HTR-8/SVneo (cell line): Measurements from ENCODE around the gene SHTN1.

Experiments
- DNase-seq: peaks from one replicate; pipeline ENCODE4 v3.0.0; 2011; ENCODE audit warnings: low spot score, mixed read lengths; ENCODE audit not compliant: insufficient read length
- FAIRE-seq: peaks from 2 replicates; lab custom pipeline; 2011; peaks lifted over from hg19 to GRCh38; lab: Jason Lieb, UNC

SHTN1 gene

GRCh38 chr10:116878123-116878522 lies 126.9 kb downstream of the SHTN1 start:
- FAIRE-seq, result no peak
- DNase-seq, result no peak

GRCh38 chr10:116877391-116877790 lies 127.6 kb downstream of the SHTN1 start:
- no peak for FAIRE-seq

GRCh38 chr10:116875897-116876296 lies 129.1 kb downstream of the SHTN1 start:
- FAIRE-seq, result no peak
- DNase-seq, result no peak

More at GRCh38 chr10:116877391-116877790, 127.6 kb downstream of the SHTN1 start:
- DNase-seq, result no peak

DNA sequence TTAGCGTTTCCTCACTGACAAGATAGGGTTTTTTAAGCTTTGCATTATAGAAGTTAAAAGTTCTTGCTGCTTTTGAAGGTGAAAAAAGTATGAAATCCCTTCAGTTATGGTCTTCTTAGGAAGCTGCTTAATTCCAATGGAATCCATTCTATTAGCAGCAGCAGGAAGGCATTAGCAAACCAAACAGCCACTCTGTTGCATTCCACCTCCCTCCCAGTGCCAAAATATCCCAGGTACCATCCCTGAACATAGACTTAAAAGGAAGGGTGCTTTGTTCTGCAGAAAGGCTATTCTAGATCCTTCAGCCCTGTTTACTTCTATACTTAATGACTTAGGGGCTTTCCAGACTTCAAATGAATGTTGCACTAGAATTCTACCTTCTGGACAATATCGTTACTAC lies 131.9 kb downstream of the SHTN1 start:
- FAIRE-seq, result no peak

DNA sequence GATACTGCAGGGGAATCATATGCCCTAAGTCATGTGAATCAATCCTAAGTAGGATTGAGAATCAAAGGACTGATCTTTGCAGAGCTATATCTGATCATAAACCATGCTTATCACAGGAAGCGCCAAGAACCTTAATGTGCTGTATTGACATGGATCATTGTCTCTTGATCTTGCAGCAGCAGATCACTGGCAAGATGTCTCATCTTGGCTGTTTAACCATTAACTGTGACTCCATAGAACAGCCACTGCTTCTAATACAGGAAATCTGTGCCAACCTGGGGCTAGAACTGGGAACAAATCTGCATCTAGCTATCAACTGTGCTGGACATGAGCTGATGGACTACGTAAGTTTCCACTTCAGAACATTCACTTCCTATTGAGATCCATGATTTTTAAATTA lies 134.0 kb downstream of the SHTN1 start:
- DNase-seq (no peak), FAIRE-seq (no peak)

More for the DNA sequence above, 131.9 kb downstream of the SHTN1 start:
- no peak for DNase-seq

DNA sequence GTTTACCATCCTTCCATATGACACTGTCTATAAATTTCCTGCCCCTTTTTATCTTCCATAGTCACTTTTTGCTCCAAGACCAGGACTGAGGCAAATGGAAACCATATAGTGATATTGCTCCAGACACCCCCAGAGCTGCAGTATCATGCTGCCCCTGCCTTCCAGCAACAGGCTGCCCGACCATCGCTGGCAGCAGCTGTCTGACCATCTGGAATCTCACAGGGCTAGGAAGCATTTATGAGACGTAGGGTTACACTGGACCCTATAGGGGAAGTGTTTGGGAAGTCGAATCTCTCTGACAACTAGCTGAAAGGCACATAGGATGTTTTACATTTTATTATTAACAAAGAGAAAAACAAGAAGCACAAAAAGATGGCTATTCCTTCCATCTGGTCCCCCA lies 136.3 kb downstream of the SHTN1 start:
- DNase-seq (no peak), FAIRE-seq (no peak)

DNA sequence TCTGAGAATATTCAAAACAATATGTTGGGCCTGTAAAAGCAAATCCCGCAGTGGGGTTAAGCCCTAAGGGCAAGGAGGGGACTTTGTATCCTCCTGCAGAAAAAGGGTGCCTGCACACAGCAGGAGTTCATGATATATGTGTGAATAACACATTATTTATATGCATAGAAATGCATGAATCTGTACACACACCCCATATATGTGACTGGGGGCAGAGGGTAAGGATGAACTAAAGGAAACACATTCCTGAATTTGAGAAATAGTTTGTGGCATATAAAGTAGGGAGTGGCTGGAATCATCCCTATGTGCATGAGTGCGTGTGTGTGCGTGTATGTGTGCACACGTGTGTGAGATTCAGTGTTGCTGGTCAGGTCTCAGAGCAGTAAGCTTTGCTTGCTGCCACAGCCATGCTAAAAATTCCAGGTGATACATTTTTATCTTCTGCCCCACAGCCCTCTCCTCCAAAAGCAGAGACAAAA lies 136.8 kb downstream of the SHTN1 start:
- DNase-seq (no peak), FAIRE-seq (no peak)

- DNase-seq (no peak), FAIRE-seq (no peak)
These were observed 137.9 kb downstream of the SHTN1 start for GRCh38 chr10:116866987-116867595.

DNA sequence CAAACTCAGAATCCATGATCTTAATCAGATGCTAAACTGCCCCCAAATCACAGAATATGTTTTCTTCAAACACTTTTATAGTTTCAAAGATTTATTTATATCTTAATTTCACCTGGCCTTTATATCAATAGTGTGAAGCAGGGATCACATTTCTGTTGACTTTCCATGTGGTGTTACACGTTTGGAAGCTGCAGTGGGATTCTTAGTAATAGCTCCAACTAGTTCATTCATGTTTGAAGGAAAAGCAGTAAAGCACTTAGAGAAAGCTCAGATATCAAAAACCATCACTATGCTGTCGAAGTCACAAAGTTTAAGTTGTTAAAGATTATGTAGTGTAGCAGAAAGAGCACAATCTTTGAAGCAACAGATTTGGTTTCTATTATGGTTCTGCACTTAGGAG lies 138.9 kb downstream of the SHTN1 start:
- FAIRE-seq (no peak), DNase-seq (no peak)

- DNase-seq (no peak), FAIRE-seq (no peak)
These were observed 140.6 kb downstream of the SHTN1 start for GRCh38 chr10:116864436-116864835.

- no peak for FAIRE-seq
- no peak for DNase-seq
These were observed 143.2 kb downstream of the SHTN1 start for GRCh38 chr10:116861796-116862195.

DNA sequence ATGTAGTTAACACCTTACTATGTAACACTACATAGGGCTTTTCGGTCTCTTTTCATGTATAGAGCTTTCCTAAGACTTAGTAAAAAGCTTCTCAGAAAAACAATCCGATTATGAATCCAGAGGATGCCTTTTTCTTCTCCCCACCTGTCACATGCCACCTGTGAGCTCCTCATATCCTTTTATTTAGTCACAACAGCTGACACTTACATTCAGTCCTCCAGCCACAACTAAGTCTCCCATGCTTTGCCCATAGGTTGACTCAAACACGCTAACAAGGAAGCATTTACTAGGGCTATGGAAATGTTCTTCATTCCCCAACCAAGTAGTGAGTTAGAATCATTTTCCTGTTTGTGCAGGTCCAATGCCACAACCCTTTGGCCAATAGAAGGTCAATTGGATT lies 147.8 kb downstream of the SHTN1 start:
- FAIRE-seq (no peak), DNase-seq (no peak)

- no peak for FAIRE-seq
- no peak for DNase-seq
These were observed 151.3 kb downstream of the SHTN1 start for GRCh38 chr10:116853701-116854100.

DNA sequence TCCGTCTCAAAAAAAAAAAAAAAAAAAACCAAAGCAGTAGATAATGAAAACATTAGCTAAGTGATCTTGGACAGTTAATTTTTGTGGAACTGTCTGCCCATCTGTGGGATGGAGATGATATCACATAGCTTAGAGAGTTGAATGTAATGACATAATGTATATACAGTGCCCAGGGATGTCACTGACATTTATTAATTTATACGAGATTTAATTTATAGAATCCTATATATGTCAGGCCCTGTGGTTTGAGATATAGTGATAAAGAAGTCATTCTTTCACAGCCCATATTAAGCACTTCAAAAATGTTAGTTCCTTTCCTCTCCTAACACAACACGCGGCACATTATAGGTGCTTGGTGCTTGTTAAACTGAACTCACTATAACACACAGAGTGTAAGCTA lies 151.7 kb downstream of the SHTN1 start:
- no peak for FAIRE-seq
- DNase-seq, result no peak

- FAIRE-seq, result no peak
- no peak for DNase-seq
These were observed 152.7 kb downstream of the SHTN1 start for GRCh38 chr10:116852246-116852645.

GRCh38 chr10:116850058-116850611 lies 154.9 kb downstream of the SHTN1 start:
- DNase-seq, result no peak
- FAIRE-seq, result no peak

GRCh38 chr10:116849248-116850057 lies 155.5 kb downstream of the SHTN1 start, which contains the start of gene ENO4:
TSS of gene ENO4 (plus strand) at chr10:116849499. CDS start at chr10:116849567, 68 bp downstream.
- FAIRE-seq (no peak), DNase-seq (peak; percentile 14)

DNA sequence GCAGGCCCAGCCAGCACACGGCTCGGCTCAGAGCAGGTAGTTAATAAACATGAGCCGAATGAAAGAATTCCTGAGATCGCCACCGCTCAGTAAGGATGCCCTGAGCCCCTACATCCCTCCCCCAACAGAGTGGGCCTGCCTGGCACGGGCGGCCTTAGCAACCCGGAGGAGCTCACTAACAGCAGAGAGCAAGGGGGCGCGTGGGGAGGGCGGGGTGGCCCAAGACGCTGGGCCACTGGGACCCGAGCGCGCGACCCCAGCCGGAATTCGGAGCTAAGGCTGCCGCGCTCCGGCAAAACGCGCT lies 156.1 kb downstream of the SHTN1 start:
- FAIRE-seq (no peak), DNase-seq (no peak)

DNA sequence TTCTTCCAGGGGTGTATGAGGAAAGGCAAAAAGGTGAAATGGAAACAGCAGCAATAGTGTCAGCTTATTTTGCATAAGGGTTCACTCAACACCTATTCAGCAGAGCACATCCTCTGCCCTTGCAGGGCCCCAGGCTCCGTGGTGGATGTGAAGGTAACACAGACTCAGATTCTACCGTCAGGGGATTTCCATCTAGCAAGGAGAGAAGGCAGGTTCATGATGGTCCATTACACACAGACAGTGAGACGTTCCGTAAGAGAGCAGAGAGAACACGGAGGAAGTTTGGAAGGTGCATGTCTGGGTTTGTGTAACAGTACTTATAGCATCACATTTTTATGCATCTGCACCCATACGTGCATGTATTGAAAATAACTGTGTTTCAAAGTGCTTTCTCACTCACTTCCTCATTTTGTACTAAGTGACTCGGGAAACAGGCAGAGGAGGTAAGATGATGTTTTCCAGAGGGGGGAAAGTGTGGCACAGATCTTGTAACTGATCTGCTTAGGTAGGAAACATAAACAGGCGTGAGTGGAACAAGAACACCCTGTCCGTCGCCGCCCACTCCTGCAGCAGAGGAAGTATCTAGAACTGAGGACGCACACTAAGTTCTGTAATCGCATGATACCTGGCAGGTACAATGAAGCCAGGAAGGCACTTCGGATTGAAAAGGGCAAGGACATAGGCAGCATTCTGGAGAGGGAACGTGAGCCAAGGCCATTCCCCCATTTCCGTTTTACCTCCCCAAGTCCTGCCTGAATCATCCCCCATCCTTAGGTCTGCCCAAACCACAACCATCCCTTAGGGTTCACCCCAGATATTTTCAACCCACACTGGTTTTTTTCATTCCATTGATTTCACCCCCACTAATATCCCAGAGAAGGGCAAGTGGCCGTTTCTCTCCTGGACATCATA lies 156.7 kb downstream of the SHTN1 start:
- FAIRE-seq (no peak), DNase-seq (no peak)

DNA sequence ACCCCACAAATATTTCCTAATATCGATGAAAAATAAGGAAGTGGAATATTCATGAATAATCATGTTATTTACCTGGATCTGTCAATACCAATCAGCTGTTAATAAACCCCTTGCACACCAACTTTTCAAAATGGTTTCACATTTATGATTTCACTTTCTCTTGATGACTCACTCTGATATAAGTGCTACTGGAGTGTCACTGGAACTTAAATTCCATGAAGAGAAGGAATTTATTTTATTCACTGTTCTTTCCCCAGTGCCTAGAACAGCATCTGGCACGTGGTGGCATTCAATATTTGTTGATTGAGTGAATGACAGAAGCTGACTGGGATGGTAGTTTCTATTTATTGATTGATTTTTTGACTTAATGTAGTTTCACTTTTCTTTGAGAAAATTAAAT lies 159.2 kb downstream of the SHTN1 start:
- no peak for DNase-seq
- FAIRE-seq, result no peak
